ENCODE results near the gene SPOCK2. TPM values are rescaled to one million over a fixed set of nuclear protein-coding genes. Genes with fewer than 3 reads are reported as not detected.
"Not testable (repeated sequence)": the region's sequence is repeated elsewhere in the genome, so short reads cannot be mapped to it uniquely, and the experiment has no call there.

Gene SPOCK2
- polyA plus RNA-seq (2012; ENCODE audit: low read depth, missing spikeins): 2.3 TPM

GRCh38 chr10:72087969-72088888 lies at the start of gene SPOCK2:
Gene SPOCK2, minus strand, starts transcription at chr10:72088551. Its CDS starts 223 bp downstream, at chr10:72088328.
- FAIRE-seq: peak; percentile 58

GRCh38 chr10:72137583-72137982 lies 49.2 kb upstream of the SPOCK2 start:
- no peak for FAIRE-seq
- TF ChIP-seq POLR2AphosphoS5 (IDR thresholded peaks at IDR 0.05; ENCODE audit: low read depth, low read length) (no peak), PAX5 (IDR thresholded peaks at IDR 0.05; ENCODE audit: insufficient read depth, low read length, severe bottlenecking) (no peak), POU2F2 (IDR thresholded peaks at IDR 0.05; ENCODE audit: low read depth, low read length) (no peak), POLR2A (IDR thresholded peaks at IDR 0.05; ENCODE audit: low read depth, low read length) (no peak), SPI1 (IDR thresholded peaks at IDR 0.05; ENCODE audit: low read depth, low read length) (no peak), TAF1 (IDR thresholded peaks at IDR 0.05; ENCODE audit: low read depth, low read length) (no peak)
- DNase-seq (ENCODE audit: insufficient read length, low spot score): no peak

More at GRCh38 chr10:72087969-72088888, at the start of gene SPOCK2:
- TF ChIP-seq POU2F2 (IDR thresholded peaks at IDR 0.05; ENCODE audit: low read depth, low read length) (no peak), POLR2A (IDR thresholded peaks at IDR 0.05; ENCODE audit: low read depth, low read length) (no peak), SPI1 (IDR thresholded peaks at IDR 0.05; ENCODE audit: low read depth, low read length) (no peak), PAX5 (IDR thresholded peaks at IDR 0.05; ENCODE audit: insufficient read depth, low read length, severe bottlenecking) (no peak), TAF1 (IDR thresholded peaks at IDR 0.05; ENCODE audit: low read depth, low read length) (no peak), POLR2AphosphoS5 (IDR thresholded peaks at IDR 0.05; ENCODE audit: low read depth, low read length) (no peak)
- DNase-seq (ENCODE audit: insufficient read length, low spot score): peak; percentile 56

- DNase-seq (ENCODE audit: insufficient read length, low spot score); FAIRE-seq: not testable (repeated sequence)
These were observed 47.9 kb upstream of the SPOCK2 start for GRCh38 chr10:72136225-72136624.

GRCh38 chr10:72134785-72135767 lies 46.7 kb upstream of the SPOCK2 start:
- DNase-seq (ENCODE audit: insufficient read length, low spot score) (no peak), FAIRE-seq (peak; percentile 68)
- TF ChIP-seq POLR2A (IDR thresholded peaks at IDR 0.05; ENCODE audit: low read depth, low read length): no peak
- TF ChIP-seq POLR2AphosphoS5 (IDR thresholded peaks at IDR 0.05; ENCODE audit: low read depth, low read length): no peak
- TF ChIP-seq TAF1 (IDR thresholded peaks at IDR 0.05; ENCODE audit: low read depth, low read length): no peak
- TF ChIP-seq SPI1 (IDR thresholded peaks at IDR 0.05; ENCODE audit: low read depth, low read length): peak; percentile 69
- no peak for TF ChIP-seq PAX5 (IDR thresholded peaks at IDR 0.05; ENCODE audit: insufficient read depth, low read length, severe bottlenecking)
- no peak for TF ChIP-seq POU2F2 (IDR thresholded peaks at IDR 0.05; ENCODE audit: low read depth, low read length)

- FAIRE-seq (peak; percentile 78), DNase-seq (ENCODE audit: insufficient read length, low spot score) (no peak)
- TF ChIP-seq POU2F2 (IDR thresholded peaks at IDR 0.05; ENCODE audit: low read depth, low read length) (no peak), SPI1 (IDR thresholded peaks at IDR 0.05; ENCODE audit: low read depth, low read length) (peak; percentile 94)
These were observed 45.2 kb upstream of the SPOCK2 start for GRCh38 chr10:72133517-72133916.

- TF ChIP-seq PAX5 (IDR thresholded peaks at IDR 0.05; ENCODE audit: insufficient read depth, low read length, severe bottlenecking): no peak
- TF ChIP-seq POLR2AphosphoS5 (IDR thresholded peaks at IDR 0.05; ENCODE audit: low read depth, low read length): no peak
- no peak for TF ChIP-seq POLR2A (IDR thresholded peaks at IDR 0.05; ENCODE audit: low read depth, low read length)
- no peak for TF ChIP-seq SPI1 (IDR thresholded peaks at IDR 0.05; ENCODE audit: low read depth, low read length)
- no peak for TF ChIP-seq TAF1 (IDR thresholded peaks at IDR 0.05; ENCODE audit: low read depth, low read length)
- no peak for TF ChIP-seq POU2F2 (IDR thresholded peaks at IDR 0.05; ENCODE audit: low read depth, low read length)
- no peak for DNase-seq (ENCODE audit: insufficient read length, low spot score)
- peak; percentile 41 for FAIRE-seq
These were observed 44.5 kb upstream of the SPOCK2 start for GRCh38 chr10:72132854-72133253.

- FAIRE-seq (no peak), DNase-seq (ENCODE audit: insufficient read length, low spot score) (no peak)
- TF ChIP-seq TAF1 (IDR thresholded peaks at IDR 0.05; ENCODE audit: low read depth, low read length) (no peak), POLR2AphosphoS5 (IDR thresholded peaks at IDR 0.05; ENCODE audit: low read depth, low read length) (no peak), SPI1 (IDR thresholded peaks at IDR 0.05; ENCODE audit: low read depth, low read length) (no peak), POLR2A (IDR thresholded peaks at IDR 0.05; ENCODE audit: low read depth, low read length) (no peak), PAX5 (IDR thresholded peaks at IDR 0.05; ENCODE audit: insufficient read depth, low read length, severe bottlenecking) (no peak), POU2F2 (IDR thresholded peaks at IDR 0.05; ENCODE audit: low read depth, low read length) (no peak)
These were observed 39.2 kb upstream of the SPOCK2 start for GRCh38 chr10:72127571-72127970.

- no peak for DNase-seq (ENCODE audit: insufficient read length, low spot score)
- TF ChIP-seq SPI1 (IDR thresholded peaks at IDR 0.05; ENCODE audit: low read depth, low read length) (peak; percentile 39; the same call in 1 of the 2 replicates), TAF1 (IDR thresholded peaks at IDR 0.05; ENCODE audit: low read depth, low read length) (no peak)
- peak; percentile 35 for FAIRE-seq
These were observed 38.5 kb upstream of the SPOCK2 start for GRCh38 chr10:72126872-72127232.

- FAIRE-seq: no peak
- DNase-seq (ENCODE audit: insufficient read length, low spot score): no peak
- TF ChIP-seq POLR2AphosphoS5 (IDR thresholded peaks at IDR 0.05; ENCODE audit: low read depth, low read length) (no peak), PAX5 (IDR thresholded peaks at IDR 0.05; ENCODE audit: insufficient read depth, low read length, severe bottlenecking) (no peak), TAF1 (IDR thresholded peaks at IDR 0.05; ENCODE audit: low read depth, low read length) (no peak), SPI1 (IDR thresholded peaks at IDR 0.05; ENCODE audit: low read depth, low read length) (no peak), POLR2A (IDR thresholded peaks at IDR 0.05; ENCODE audit: low read depth, low read length) (no peak), POU2F2 (IDR thresholded peaks at IDR 0.05; ENCODE audit: low read depth, low read length) (no peak)
These were observed 38.0 kb upstream of the SPOCK2 start for GRCh38 chr10:72126184-72126871.

Data from GM12891 (cell line).